NCI-H510A treated with DMSO at 0.1 percent for 48 hours (cell line): Measurements from ENCODE around the gene C1orf56.
A peak's percentile ranks its signal among the peaks of the same experiment; 100 is the strongest.

ENCODE experiments used
- DNase-seq: peaks from one replicate; lab custom pipeline; 2025; lab: John Stamatoyannopoulos, UW

C1orf56 gene

GRCh38 chr1:151047591-151047924 is at the start of gene C1orf56:
Gene C1orf56, plus strand, starts transcription at chr1:151047751. Its CDS starts 97 bp downstream, at chr1:151047848.
- DNase-seq, result peak; percentile 64

DNA sequence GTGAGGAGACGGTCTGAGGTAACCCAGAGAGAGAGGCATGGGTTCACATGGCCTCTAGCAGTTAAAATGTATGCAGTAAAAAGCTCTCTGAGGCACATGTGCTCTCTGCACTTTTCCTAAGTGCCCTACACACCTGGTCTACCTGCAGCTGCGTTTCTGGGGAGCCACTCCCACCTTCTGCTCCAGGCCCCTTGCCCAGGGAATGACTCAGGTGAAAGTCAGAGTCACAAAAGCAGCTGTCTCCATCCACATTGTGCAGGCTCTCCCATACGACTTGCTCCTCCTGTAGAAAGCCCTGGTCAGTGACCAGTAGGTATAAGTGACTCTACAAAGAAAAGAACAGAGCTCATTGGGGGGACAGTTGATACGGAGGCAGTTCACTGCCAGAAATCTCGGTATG is 49.6 kb upstream of the C1orf56 start:
- peak; percentile 47 for DNase-seq

GRCh38 chr1:150999051-150999674 is 48.4 kb upstream of the C1orf56 start:
- DNase-seq, result no peak

DNA sequence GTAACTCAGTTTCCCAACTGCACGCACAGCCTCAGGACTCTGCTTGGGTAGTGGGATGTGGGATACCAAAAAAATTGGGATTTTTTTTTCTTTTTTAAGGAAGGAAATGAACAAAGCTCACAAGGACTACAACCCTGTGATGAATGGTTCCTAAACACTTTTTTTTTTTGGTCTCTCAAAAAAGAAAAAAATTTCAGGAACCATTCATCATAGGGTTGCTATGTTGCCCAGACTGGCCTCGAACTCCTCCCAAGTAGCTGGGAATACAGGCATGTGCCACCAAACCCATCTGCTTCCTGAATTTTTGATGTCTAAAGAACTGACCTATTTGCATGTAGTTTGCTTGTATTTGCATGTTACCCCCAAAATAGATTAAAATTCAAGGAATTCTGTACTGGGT is 47.6 kb upstream of the C1orf56 start:
- DNase-seq, result no peak

DNA sequence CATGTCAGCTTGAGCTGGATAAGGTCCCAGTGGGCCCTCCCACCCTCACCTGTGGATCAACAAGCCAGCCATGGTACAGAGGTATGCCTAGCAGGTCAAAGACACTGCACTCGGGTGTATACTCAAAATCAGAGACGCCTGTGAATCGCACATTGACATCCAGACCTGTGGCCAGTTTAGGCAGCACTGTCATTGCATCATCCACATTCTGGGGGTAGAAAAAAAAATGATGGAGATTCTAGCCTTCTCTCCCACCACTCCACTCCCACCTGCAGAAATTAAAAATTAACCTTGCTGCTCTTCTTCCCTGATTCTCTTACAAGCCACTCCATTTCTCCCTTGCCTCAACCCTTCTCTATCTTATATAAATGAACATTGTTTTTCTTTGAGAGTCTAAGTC is 47.1 kb upstream of the C1orf56 start:
- DNase-seq, result no peak

GRCh38 chr1:151001602-151002001 is 45.9 kb upstream of the C1orf56 start:
- DNase-seq, result no peak

DNA sequence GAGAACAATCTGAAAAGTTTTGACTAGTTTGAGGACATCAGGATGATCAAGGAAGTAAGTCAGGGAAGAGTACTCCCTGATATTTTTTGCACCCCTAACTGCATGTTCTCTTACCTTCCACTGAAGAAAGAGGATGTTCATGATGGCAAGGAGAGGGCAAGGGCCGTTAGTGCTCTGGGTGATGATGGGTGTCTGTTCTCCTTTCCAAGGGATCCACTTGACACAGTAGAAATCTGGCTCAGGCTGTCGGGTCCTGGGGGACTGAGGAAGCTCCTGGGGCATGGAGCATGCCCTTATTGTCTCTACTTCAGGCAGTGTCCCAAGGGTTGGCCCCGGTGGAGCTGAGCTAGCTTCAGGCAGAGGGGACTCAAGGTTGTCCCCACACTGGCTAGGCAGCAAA is 45.5 kb upstream of the C1orf56 start:
- DNase-seq, result no peak

DNA sequence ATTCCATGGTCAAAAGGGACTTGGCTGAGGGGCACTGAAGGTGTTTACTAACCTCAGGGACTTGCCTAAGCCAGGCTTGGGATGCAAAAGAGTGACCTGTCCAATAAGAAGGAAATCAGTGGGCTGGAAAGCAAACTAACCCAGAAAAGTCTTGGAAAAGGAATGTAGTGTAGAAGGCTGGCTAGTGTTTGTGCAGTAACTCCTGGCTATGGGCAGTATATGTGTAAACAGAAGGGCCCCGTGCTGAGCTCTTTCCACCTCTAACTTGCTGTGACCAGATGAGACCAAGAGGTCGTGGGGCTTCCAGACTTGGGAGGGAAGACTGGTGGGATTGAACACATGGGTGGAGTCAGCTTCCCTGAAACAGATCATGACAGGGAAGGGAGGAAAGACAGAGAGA is 44.9 kb upstream of the C1orf56 start:
- DNase-seq, result no peak

GRCh38 chr1:151003180-151003579 is 44.4 kb upstream of the C1orf56 start:
- DNase-seq, result no peak

- peak; percentile 22 for DNase-seq
Observed at GRCh38 chr1:151005729-151006319, 41.7 kb upstream of the C1orf56 start.

- peak; percentile 87 for DNase-seq
Observed at GRCh38 chr1:151006327-151007052, 41.1 kb upstream of the C1orf56 start, which contains the start of gene MINDY1. Gene MINDY1, minus strand, starts transcription at chr1:151006902. Its CDS starts 4,285 bp downstream, at chr1:151002617.

GRCh38 chr1:151007853-151008243 is 39.7 kb upstream of the C1orf56 start:
- no peak for DNase-seq

- peak; percentile 89 for DNase-seq
Observed at GRCh38 chr1:151008244-151009205, 39.0 kb upstream of the C1orf56 start, which contains the start of gene PRUNE1. Gene PRUNE1, plus strand, starts transcription at chr1:151008449. Its CDS starts 184 bp downstream, at chr1:151008633.

DNA sequence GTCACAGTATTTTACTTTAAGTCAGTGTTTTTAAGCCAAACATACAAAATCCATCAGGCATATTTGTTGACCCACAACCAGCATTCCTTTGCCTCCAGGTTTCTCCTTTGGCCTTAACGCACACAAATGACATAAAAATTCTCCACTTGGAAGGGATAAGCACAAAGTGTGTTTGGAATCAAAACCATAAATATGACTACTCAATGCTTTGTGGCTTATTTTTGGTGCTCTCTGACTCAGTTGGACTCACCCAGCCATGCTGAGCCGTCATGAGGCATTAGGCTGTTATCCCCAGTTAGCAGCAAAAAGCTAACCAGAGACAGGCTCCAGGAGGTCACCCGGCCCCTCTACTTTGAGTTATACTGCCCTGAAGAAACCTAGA is 38.4 kb upstream of the C1orf56 start:
- DNase-seq, result no peak

DNA sequence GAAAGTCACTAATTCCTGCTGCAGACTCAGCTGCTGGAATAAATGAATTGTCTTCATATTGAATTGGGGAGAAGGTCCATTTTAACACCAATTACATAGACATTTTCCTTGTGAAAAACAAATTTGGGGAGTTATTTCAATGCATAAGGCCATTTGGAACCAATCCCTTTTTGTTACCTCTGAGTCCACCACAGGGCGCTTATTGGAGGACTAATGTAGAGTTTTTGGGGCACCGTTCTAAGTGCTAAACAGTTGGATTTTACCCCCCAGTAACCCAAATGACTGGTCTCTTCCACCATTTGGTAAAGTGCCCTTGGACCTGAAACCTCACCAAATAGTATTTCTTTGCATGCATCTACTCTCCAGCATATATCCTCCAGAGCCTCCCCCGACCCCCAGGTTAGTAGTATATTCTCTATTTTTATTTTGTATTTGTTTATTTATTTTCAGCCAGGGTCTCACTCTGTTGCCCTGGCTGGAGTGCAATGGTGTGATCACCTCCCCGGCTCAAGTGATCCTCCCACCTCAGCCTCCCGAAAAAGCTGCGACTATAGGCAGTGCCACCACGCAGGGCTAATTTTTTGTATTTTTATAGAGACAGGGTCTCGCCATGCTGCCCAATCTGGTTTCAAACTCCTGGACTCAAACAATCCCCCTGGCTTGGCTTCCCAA is 37.7 kb upstream of the C1orf56 start:
- no peak for DNase-seq

DNA sequence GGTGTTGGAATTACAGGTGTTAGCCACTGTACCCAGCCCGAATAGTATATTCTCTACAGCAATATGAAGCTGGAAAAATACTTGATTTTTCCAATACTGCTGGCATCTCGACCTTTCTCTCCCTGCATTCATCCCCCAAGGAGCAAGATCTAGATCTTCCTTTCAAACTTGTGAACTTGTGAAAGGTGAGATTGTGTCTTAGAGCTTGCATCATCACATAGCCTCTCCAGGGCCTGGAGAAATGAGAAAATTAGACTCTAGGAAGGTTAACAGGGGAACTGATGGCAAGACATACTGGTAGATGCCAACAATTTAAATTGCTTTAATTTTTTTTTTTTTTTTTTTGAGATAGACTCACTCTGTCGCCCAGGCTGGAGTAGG is 37.2 kb upstream of the C1orf56 start:
- DNase-seq, result no peak

DNA sequence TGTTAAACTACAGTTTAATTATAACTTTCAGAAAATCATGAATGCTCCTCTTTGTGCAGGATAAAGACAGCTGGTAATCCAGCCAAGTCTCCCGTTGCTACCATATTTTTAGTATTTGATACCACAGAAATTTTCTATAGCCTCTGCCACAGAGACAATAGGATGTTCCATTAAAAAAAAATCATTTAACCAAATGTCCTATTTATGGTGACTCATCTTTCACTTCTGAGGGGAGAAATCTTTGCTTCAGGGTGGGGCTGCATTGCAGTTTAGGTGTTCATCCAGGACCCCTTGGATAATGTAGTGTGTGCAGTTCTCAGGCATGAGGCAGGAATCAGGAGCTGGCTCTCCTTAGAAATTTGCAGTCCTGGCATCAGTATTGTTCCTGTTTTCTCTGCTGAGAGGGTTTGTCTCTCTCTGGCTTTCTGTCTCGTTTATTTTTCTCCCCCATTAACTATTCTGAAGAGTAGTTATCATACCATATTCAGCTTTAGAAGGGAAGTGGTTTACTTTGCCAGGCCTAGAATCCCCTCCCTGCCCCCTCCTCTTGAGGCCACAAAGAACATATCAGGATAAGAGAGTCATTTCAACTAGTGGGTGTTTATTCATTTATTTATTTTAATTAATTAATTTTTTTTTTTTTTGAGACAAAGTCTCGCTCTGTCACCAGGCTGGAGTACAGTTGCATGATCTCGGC is 36.2 kb upstream of the C1orf56 start:
- DNase-seq, result no peak

DNA sequence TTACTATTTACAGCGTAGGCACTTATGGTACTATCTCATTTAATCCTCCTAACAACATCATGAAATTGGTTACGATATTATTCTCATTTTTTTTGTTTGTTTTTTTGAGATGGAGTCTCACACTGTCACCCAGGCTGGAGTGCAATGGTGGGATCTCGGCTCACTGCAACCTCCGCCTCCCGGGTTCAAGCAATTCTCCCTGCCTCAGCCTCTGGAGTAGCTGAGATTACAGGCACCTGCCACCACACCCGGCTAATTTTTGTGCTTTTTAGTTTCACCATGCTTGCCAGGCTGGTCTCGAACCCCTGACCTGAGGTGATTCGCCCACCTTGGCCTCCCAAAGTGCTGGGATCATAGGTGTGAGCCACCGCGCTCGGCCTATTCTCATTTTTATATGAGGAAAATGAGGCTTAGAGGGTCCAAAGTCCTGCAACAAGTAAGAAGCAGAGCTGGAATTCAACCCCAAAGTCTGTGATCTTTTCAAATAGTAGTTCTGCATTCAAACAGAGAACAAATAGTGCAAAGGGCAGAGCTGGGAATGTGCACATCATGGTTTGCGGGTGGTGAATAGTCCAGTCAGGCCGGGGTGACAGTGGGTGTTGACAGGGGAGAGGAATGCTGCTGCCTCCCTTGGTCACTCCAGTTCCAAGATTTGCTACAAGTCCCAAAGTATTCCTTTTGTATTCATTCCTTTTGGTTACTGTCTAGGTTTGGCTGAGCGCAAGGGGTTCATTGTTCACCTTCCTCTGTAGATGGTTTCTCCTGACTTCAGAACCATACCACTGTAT is 34.7 kb upstream of the C1orf56 start:
- no peak for DNase-seq

- peak; percentile 67 for DNase-seq
Observed at GRCh38 chr1:151013518-151013917, 34.0 kb upstream of the C1orf56 start.

- DNase-seq, result peak; percentile 45
Observed at GRCh38 chr1:151024540-151025146, 22.9 kb upstream of the C1orf56 start.
